ENCODE data around the gene NUDC. TPM values are rescaled to one million over a fixed set of nuclear protein-coding genes. Genes with fewer than 3 reads are reported as not detected.

The NUDC gene
- total RNA-seq, 1 donor from 2014 or later, result 60.8 TPM

DNA sequence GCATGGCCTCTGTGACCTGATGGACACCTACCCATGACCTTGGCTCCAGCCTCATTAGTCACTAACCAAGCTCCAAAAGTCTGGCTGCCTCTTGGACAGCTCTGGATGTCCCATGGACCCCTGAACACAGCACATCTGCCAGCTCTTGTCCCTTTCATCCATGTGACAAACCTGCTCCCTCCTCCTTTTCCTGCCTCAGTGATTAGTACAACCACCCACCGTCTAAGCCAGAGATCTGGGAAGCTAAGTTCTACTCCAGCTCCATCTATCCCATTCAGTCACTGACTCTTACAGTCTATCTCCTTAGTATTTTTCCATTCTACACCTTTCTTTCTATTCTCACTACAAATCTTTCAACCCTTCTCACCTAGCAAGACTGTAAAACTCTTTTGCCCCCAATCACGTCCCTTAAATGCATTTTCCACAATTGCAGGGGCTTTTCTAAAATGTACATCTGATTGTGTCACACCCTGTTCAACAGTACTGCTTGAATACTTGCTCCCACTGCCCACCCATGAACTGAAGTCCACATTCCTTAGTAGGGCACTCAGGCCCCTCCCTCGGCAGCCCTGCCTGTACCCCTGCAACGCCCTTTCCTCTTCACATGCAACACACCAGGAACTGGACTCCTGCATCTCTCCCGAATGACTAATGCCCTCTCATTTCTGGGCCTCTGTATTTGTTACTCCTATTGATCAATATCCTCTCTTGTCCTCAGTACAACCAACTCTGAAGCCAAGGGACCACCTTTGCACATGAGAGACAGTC, 38.7 kb upstream of the NUDC start:
- no peak overlapping the region for H3K27ac Mint-ChIP-seq (ENCODE audit: unreplicated experiment)
- peaks cover 42% of the 10 kb centered on the region for H3K36me3 Mint-ChIP-seq (ENCODE audit: low read depth, unreplicated experiment)
- H3K4me1 Mint-ChIP-seq (ENCODE audit: unreplicated experiment), result no peaks in the 10 kb centered on the region

DNA sequence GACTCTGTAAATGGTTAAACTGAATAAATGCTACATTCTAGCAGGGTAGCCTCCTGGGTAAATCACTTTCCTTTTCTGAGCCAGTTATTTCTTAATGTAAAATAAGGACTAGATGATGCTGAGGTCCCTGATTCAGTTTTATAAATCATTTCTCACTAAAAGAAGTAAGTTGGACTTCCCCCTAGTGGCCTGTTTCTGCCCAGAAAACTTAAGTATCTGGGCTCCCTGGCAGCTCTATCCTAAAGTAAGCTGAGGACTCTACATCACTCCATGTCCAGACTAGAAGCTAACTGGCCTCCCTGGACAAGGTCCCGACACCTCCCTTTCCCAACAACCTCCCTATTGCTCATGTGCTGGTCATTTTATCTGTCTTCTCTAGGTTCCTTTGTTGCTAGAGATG, 34.4 kb upstream of the NUDC start:
- Mint-ChIP-seq H3K4me3 (ENCODE audit: unreplicated experiment) (no peak overlapping the region), H3K36me3 (ENCODE audit: low read depth, unreplicated experiment) (peaks cover 54% of the 10 kb centered on the region), H3K27ac (ENCODE audit: unreplicated experiment) (peak overlapping the region; percentile 70), H3K4me1 (ENCODE audit: unreplicated experiment) (peaks cover 19% of the 10 kb centered on the region), H3K9me3 (ENCODE audit: unreplicated experiment) (no peaks in the 10 kb centered on the region), H3K27me3 (ENCODE audit: unreplicated experiment) (peaks cover 12% of the 10 kb centered on the region)
- DNase-seq (ENCODE audit: low spot score), result no peak
- TF ChIP-seq, protein P1, sequence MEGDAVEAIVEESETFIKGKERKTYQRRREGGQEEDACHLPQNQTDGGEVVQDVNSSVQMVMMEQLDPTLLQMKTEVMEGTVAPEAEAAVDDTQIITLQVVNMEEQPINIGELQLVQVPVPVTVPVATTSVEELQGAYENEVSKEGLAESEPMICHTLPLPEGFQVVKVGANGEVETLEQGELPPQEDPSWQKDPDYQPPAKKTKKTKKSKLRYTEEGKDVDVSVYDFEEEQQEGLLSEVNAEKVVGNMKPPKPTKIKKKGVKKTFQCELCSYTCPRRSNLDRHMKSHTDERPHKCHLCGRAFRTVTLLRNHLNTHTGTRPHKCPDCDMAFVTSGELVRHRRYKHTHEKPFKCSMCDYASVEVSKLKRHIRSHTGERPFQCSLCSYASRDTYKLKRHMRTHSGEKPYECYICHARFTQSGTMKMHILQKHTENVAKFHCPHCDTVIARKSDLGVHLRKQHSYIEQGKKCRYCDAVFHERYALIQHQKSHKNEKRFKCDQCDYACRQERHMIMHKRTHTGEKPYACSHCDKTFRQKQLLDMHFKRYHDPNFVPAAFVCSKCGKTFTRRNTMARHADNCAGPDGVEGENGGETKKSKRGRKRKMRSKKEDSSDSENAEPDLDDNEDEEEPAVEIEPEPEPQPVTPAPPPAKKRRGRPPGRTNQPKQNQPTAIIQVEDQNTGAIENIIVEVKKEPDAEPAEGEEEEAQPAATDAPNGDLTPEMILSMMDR (IDR thresholded peaks at IDR 0.05; ENCODE audit: unreplicated experiment), result peak; percentile 25

More for the DNA sequence above, 38.7 kb upstream of the NUDC start:
- no peak for DNase-seq (ENCODE audit: low spot score)
- H3K27me3 Mint-ChIP-seq (ENCODE audit: unreplicated experiment), result peaks cover 1% of the 10 kb centered on the region
- TF ChIP-seq, protein P1 (IDR thresholded peaks at IDR 0.05; ENCODE audit: unreplicated experiment), result no peak
- H3K9me3 Mint-ChIP-seq (ENCODE audit: unreplicated experiment), result no peaks in the 10 kb centered on the region
- peak overlapping the region; percentile 52 for H3K4me3 Mint-ChIP-seq (ENCODE audit: unreplicated experiment)

DNA sequence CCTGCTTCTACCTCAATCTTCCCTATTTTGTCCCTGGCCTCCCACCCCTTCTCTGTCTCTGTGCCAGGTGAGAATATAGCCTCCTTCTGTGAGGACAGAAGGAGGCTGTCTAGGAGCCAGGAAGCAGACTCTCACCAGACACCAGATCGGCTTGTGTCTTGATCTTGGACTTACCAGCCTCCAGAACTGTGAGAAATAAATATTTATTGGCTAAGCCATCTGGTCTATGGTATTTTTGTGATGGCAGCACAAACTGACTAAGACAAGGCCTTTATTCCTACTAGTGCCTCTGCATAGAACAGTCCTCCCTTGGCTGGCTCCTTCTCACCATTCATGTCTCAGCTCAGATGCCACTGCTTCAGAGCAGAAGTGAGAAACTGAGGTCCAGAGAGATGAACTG, 33.3 kb upstream of the NUDC start:
- Mint-ChIP-seq H3K27ac (ENCODE audit: unreplicated experiment) (no peak overlapping the region), H3K36me3 (ENCODE audit: low read depth, unreplicated experiment) (peaks cover 51% of the 10 kb centered on the region), H3K27me3 (ENCODE audit: unreplicated experiment) (peaks cover 10% of the 10 kb centered on the region), H3K4me3 (ENCODE audit: unreplicated experiment) (peak overlapping the region; percentile 98), H3K4me1 (ENCODE audit: unreplicated experiment) (peaks cover 19% of the 10 kb centered on the region), H3K9me3 (ENCODE audit: unreplicated experiment) (no peaks in the 10 kb centered on the region)
- TF ChIP-seq, protein P1 (IDR thresholded peaks at IDR 0.05; ENCODE audit: unreplicated experiment), result no peak
- DNase-seq (ENCODE audit: low spot score), result no peak

DNA sequence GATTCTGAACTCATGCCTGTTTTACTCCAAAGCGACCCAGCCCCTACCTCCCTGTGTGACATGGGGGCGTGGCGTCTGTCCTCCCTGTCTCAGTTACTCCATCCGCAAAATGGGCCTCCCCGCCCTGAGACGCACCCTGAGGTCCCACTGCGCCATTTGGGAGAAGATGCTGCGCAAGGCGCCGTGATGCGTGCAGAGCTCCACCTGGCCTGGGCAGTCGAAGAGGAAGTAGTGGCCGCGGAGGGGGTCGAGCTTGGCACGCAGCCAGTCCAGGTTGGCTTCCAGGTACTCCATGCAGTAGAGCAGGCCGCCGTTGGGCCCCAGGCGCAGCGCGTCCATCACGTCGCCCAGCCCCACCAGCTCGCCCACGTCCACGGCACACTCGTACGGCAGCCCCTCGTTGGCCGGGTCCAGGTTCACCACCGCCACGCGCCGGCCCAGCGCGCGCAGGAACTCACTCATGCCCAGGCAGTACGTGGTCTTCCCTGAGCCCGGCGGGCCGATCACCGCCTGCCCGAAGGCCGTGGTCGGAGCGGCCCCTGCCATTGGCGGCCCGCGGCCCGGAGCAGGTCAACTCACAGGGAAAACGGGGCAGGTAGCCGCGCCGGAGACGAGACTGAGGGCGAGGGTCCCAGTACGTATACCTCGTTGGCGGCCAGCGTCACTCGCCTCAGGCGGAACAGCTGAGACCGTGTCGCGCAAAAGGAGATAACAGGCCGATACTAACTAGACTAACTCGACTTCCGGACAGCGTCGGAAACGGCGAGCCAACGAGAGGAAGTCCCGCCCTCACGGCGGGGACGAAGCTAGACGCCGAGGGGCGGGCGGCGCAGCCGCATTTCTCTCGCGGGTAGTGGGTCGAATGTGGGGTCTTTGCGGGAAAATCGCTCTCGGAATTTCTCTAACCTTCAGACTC, 31.7 kb upstream of the NUDC start, which contains the start of gene GPN2:
Gene GPN2 (minus strand): TSS at position 733 of the 916 bp plus-strand sequence. CDS start 187 bp downstream, at position 546.
- peaks cover 51% of the 10 kb centered on the region for H3K36me3 Mint-ChIP-seq (ENCODE audit: low read depth, unreplicated experiment)

More for the DNA sequence above, 31.7 kb upstream of the NUDC start, which contains the start of gene GPN2:
- TF ChIP-seq, protein P1 (IDR thresholded peaks at IDR 0.05; ENCODE audit: unreplicated experiment), result no peak
- H3K4me3 Mint-ChIP-seq (ENCODE audit: unreplicated experiment), result peak within 1 kb of the TSS; percentile 98
- peak; percentile 65 for DNase-seq (ENCODE audit: low spot score)
- H3K27me3 Mint-ChIP-seq (ENCODE audit: unreplicated experiment), result peaks cover 13% of the 10 kb centered on the region
- peak within 1 kb of the TSS; percentile 86 for H3K27ac Mint-ChIP-seq (ENCODE audit: unreplicated experiment)
- no peaks in the 10 kb centered on the region for H3K9me3 Mint-ChIP-seq (ENCODE audit: unreplicated experiment)
- H3K4me1 Mint-ChIP-seq (ENCODE audit: unreplicated experiment), result peaks cover 25% of the 10 kb centered on the region
